ENCODE results near the gene GNAQ.

Gene GNAQ

DNA sequence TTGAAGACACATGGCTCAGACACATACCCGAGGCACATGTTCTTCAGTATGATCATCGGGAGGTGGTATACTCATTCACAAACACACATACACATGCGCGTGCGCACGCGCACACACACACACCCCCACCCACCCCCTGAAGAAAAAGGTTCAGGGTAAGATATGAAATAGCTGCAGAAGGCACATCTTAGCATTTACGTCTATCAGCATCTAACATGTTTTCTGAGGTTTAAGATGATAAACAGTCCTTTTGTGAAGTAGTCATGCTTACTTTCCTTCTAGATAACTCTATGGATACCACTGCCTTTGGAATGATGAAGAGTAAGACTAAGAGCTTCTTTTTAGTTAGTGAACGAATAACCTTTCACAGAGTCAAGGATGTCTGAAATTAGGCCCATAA, 278.4 kb downstream of the GNAQ start:
- DNase-seq (ENCODE audit: extremely low read depth, low read depth) = no peak
- TF ChIP-seq, protein P1, sequence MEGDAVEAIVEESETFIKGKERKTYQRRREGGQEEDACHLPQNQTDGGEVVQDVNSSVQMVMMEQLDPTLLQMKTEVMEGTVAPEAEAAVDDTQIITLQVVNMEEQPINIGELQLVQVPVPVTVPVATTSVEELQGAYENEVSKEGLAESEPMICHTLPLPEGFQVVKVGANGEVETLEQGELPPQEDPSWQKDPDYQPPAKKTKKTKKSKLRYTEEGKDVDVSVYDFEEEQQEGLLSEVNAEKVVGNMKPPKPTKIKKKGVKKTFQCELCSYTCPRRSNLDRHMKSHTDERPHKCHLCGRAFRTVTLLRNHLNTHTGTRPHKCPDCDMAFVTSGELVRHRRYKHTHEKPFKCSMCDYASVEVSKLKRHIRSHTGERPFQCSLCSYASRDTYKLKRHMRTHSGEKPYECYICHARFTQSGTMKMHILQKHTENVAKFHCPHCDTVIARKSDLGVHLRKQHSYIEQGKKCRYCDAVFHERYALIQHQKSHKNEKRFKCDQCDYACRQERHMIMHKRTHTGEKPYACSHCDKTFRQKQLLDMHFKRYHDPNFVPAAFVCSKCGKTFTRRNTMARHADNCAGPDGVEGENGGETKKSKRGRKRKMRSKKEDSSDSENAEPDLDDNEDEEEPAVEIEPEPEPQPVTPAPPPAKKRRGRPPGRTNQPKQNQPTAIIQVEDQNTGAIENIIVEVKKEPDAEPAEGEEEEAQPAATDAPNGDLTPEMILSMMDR (IDR thresholded peaks at IDR 0.05; ENCODE audit: low read depth, low read length, missing control alignments) = no peak
- no peak overlapping the region for H3K4me3 ChIP-seq (replicated peaks; ENCODE audit: low read depth, low read length)

DNA sequence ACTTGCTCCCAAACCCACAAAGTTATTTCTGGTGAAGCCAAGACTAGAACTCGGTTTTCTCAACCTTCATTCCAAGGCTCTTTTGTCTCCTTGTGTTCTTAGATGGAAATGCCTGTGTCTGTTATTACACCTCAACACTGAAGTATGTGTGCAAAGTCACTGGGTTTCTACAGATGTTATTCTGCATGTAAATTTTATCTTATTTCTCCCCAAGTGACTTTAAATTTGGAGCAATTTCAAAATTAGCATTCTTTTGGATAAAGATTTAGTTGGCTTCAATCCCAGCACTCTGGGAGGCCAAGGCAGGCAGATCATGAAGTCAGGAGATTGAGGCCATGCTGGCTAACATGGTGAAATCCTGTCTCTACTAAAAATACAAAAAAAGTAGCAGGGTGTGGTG, 279.1 kb downstream of the GNAQ start:
- TF ChIP-seq, protein P1 (IDR thresholded peaks at IDR 0.05; ENCODE audit: low read depth, low read length, missing control alignments) = no peak
- H3K4me3 ChIP-seq (replicated peaks; ENCODE audit: low read depth, low read length) = no peak overlapping the region
- DNase-seq (ENCODE audit: extremely low read depth, low read depth) = no peak

DNA sequence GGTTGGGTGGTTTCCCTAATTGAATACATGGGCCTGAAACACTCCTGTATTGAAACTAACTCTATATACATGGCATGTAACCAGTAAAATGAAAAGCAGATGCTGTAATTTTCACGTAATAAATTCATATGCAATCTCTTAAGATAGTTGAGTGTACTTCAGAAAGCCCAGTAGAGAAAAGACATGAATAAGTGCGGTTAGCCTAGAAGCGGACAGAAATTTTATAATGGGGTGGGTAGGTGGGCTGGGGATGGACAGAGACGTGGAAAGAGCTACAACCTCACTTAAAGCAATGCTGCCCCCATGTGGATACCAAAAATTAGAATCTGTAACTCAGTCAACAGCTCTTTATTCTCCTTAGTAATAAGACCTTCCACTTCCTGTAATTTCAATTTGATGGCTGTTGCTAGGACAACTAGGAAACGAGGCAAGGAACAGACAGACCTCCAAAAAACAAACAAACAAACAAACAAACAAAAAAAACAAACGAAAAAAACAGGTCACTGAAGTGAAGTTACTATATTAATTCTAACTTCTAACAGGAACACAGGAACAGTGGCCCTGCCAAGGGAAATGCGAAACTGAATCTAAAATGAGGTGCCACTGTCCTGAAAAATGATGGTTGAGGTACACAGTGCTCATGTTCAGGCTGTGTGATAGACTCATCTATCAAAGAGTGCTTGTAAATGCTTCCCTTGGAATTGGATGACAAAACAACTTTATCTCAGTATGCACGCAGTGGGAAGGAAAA, 280.1 kb downstream of the GNAQ start:
- DNase-seq (ENCODE audit: extremely low read depth, low read depth) = peak; percentile 94
- TF ChIP-seq, protein P1 (IDR thresholded peaks at IDR 0.05; ENCODE audit: low read depth, low read length, missing control alignments) = peak; percentile 44
- H3K4me3 ChIP-seq (replicated peaks; ENCODE audit: low read depth, low read length) = no peak overlapping the region

DNA sequence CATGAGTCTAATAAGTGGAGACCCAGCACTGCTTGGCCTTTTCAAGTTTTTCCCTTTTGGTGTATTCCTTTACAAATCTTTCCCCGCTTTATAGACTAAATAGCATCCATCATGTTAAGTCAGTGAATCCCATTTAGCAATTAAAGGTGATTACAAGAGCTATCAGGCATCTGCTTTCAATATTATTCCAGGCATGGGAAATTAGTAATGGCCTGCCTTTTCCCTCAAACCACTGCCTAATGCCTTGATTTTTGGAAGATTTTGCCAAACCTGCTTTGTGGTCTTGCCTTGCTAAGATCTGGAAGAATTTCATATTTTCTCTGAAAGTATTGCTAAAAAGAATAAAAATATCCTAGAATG, 280.6 kb downstream of the GNAQ start:
- TF ChIP-seq, protein P1 (IDR thresholded peaks at IDR 0.05; ENCODE audit: low read depth, low read length, missing control alignments) = no peak
- no peak overlapping the region for H3K4me3 ChIP-seq (replicated peaks; ENCODE audit: low read depth, low read length)
- DNase-seq (ENCODE audit: extremely low read depth, low read depth) = peak; percentile 59

DNA sequence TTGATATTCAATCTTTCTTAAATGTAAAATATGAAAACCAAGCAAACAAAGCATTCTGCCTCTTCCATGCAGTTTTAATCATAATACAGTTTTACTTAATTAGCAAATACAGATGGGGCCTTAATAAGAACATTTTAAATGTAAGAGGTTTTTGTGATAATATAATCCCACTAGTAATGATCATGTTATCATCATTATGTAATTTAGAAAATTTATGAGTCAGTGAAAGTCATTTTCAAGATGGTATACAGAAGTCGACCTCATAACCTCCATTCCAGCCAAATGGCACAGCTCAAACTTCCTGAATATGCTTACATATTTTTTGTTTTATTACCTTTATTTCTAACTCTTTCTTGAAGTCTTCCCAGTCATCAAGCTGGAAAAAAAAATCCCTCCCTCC, 281.3 kb downstream of the GNAQ start:
- H3K4me3 ChIP-seq (replicated peaks; ENCODE audit: low read depth, low read length) = no peak overlapping the region
- TF ChIP-seq, protein P1 (IDR thresholded peaks at IDR 0.05; ENCODE audit: low read depth, low read length, missing control alignments) = no peak
- DNase-seq (ENCODE audit: extremely low read depth, low read depth) = no peak

DNA sequence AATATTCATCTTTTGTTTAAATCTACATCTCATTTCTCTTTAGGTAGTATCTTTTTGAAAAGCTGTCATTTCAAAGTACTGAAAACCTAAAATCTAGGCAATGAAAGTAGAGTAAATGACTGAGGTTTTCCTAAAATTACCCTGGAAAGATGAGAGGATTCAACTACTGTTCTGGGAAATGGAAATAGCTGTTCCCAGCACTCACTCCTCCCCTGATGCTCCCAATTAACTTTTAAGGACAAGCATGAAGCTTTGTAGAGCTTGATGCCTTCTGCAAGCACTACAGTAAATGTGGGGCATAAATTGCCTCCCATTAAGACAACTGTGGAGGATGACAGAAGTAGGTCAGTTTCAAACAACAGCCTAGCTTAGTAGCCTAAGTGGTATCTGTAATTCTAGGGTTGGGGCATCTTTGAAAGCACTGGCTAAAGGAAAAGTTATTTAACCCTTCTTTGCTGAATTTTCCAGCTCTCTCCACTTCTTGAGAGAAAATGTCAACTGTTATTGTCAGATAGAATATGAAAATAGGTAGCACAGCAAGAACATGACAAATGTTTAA, 283.3 kb downstream of the GNAQ start:
- H3K4me3 ChIP-seq (replicated peaks; ENCODE audit: low read depth, low read length) = no peak overlapping the region
- TF ChIP-seq, protein P1 (IDR thresholded peaks at IDR 0.05; ENCODE audit: low read depth, low read length, missing control alignments) = no peak
- no peak for DNase-seq (ENCODE audit: extremely low read depth, low read depth)
